Posterior cingulate gyrus (tissue), 11 donors: ENCODE data around the gene PRDM15.

Experiments used
- DNase-seq, 10 donors: peaks; one replicate each; pipeline versions ENCODE4 v3.0.0 to v3.0.0-alpha.2; 2020 to 2021; ENCODE audit warnings: mixed read lengths in 3 of 10
- intact Hi-C: fragments of 100-400 bp; cut with DNase I; formaldehyde crosslinking; loops from one replicate; pipeline ENCODE4 v1.15.1; 2023

PRDM15 gene

GRCh38 chr21:41914358-41914757 is 35.2 kb upstream of the PRDM15 start:
- peak in 1 of 10 donors; percentile 60 for DNase-seq
- intact Hi-C loops, result no loop called here

- intact Hi-C loops, result no loop called here
- DNase-seq, result peak in 1 of 10 donors; percentile 35
Observed at GRCh38 chr21:41913230-41913629, 34.1 kb upstream of the PRDM15 start.

- intact Hi-C loops, result no loop called here
- DNase-seq, result no peak
Observed at GRCh38 chr21:41908829-41909228, 29.7 kb upstream of the PRDM15 start.

GRCh38 chr21:41907496-41908258 is 28.5 kb upstream of the PRDM15 start:
- peak in 1 of 10 donors; percentile 76 for DNase-seq
- intact Hi-C loops, result no loop called here

GRCh38 chr21:41906770-41907169 is 27.6 kb upstream of the PRDM15 start:
- DNase-seq, result peak in 1 of 10 donors; percentile 63
- intact Hi-C loops, result no loop called here

- peak in 1 of 10 donors; percentile 74 for DNase-seq
- intact Hi-C loops, result no loop called here
Observed at GRCh38 chr21:41903559-41904351, 24.6 kb upstream of the PRDM15 start.

GRCh38 chr21:41902946-41903345 is 23.8 kb upstream of the PRDM15 start:
- peak in 1 of 10 donors; percentile 61 for DNase-seq
- intact Hi-C loops, result no loop called here

- no peak for DNase-seq
- intact Hi-C loops, result no loop called here
Observed at GRCh38 chr21:41901782-41902181, 22.6 kb upstream of the PRDM15 start.

- intact Hi-C loops, result no loop called here
- DNase-seq, result peak in 1 of 10 donors; percentile 18
Observed at GRCh38 chr21:41901099-41901498, 22.0 kb upstream of the PRDM15 start.

GRCh38 chr21:41900401-41900800 is 21.3 kb upstream of the PRDM15 start:
- peak in 1 of 10 donors; percentile 15 for DNase-seq
- intact Hi-C loops, result no loop called here

GRCh38 chr21:41899426-41900202 is 20.5 kb upstream of the PRDM15 start:
- DNase-seq, result peak in 1 of 10 donors; percentile 22
- intact Hi-C loops, result no loop called here

- intact Hi-C loops, result no loop called here
- peak in 1 of 10 donors; percentile 68 for DNase-seq
Observed at GRCh38 chr21:41898998-41899397, 19.9 kb upstream of the PRDM15 start.

GRCh38 chr21:41897700-41898099 is 18.6 kb upstream of the PRDM15 start:
- peak in 1 of 10 donors; percentile 50 for DNase-seq
- intact Hi-C loops, result no loop called here

- peak in 2 of 10 donors; percentile 46 to 74 for DNase-seq
- intact Hi-C loops, result no loop called here
Observed at GRCh38 chr21:41897047-41897669, 18.0 kb upstream of the PRDM15 start.

- DNase-seq, result peak in 2 of 10 donors; percentile 38 to 63
Observed at GRCh38 chr21:41895643-41896493, 16.7 kb upstream of the PRDM15 start.

GRCh38 chr21:41894922-41895557 is 15.9 kb upstream of the PRDM15 start:
- peak in 1 of 10 donors; percentile 52 for DNase-seq
- intact Hi-C loops, result no loop called here

More at GRCh38 chr21:41895643-41896493, 16.7 kb upstream of the PRDM15 start:
- intact Hi-C loops, result no loop called here

GRCh38 chr21:41894511-41894910 is 15.4 kb upstream of the PRDM15 start:
- intact Hi-C loops, result no loop called here
- DNase-seq, result peak in 2 of 10 donors; percentile 43 to 44

- peak in 1 of 10 donors; percentile 70 for DNase-seq
- intact Hi-C loops, result no loop called here
Observed at GRCh38 chr21:41892726-41893125, 13.6 kb upstream of the PRDM15 start.

- peak in 1 of 10 donors; percentile 26 for DNase-seq
- intact Hi-C loops, result no loop called here
Observed at GRCh38 chr21:41891132-41891531, 12.0 kb upstream of the PRDM15 start.
